Suppressor macrophage treated with lipopolysaccharide for 1 hour (primary cell): ENCODE results near the gene NSMF.
"Not testable (repeated sequence)": the region's sequence is repeated elsewhere in the genome, so short reads cannot be mapped to it uniquely, and the experiment has no call there.

Experiments
- DNase-seq, 3 donors: peaks; one replicate each; pipeline ENCODE4 v3.0.0-alpha.2; 2020 to 2022

NSMF gene

GRCh38 chr9:137474271-137474670, 15.1 kb upstream of the NSMF start:
- no peak for DNase-seq

- DNase-seq: no peak
Measured at GRCh38 chr9:137470785-137471184, 11.7 kb upstream of the NSMF start.

- DNase-seq: no peak
Measured at GRCh38 chr9:137467896-137468295, 8.8 kb upstream of the NSMF start.

GRCh38 chr9:137467161-137467581, 8.0 kb upstream of the NSMF start:
- no peak for DNase-seq

GRCh38 chr9:137466389-137467085, 7.4 kb upstream of the NSMF start:
- DNase-seq: not testable (repeated sequence)

GRCh38 chr9:137465720-137466388, 6.7 kb upstream of the NSMF start:
- DNase-seq: no peak

- no peak for DNase-seq
Measured at GRCh38 chr9:137465000-137465719, 6.0 kb upstream of the NSMF start.

- DNase-seq: no peak
Measured at GRCh38 chr9:137464291-137464999, 5.3 kb upstream of the NSMF start.

- DNase-seq: no peak
Measured at GRCh38 chr9:137463931-137464290, 4.8 kb upstream of the NSMF start.

GRCh38 chr9:137462986-137463930, 4.1 kb upstream of the NSMF start:
- no peak for DNase-seq

GRCh38 chr9:137462396-137462985, 3.4 kb upstream of the NSMF start:
- no peak for DNase-seq

- DNase-seq: peak; percentile 93 to 97 (median 96)
Measured at GRCh38 chr9:137461663-137462395, 2.7 kb upstream of the NSMF start.

- no peak for DNase-seq
Measured at GRCh38 chr9:137461316-137461662, 2.2 kb upstream of the NSMF start.

- no peak for DNase-seq
Measured at GRCh38 chr9:137460363-137461315, 1.5 kb upstream of the NSMF start.

- no peak for DNase-seq
Measured at GRCh38 chr9:137459601-137460362, 648 bp upstream of the NSMF start.

- DNase-seq: peak in 1 of 3 donors; percentile 32
Measured at GRCh38 chr9:137458194-137459151, 661 bp downstream of the NSMF start.

- no peak for DNase-seq
Measured at GRCh38 chr9:137457406-137458193, 1.5 kb downstream of the NSMF start.
